Vagina (tissue), 2 donors: ENCODE results near the gene MIEF1. TPM values are rescaled to one million over a fixed set of nuclear protein-coding genes. Genes with fewer than 3 reads are reported as not detected.

Experiments
- DNase-seq, 2 donors: peaks; one replicate each; pipeline ENCODE4 v3.0.0-alpha.2; 2017; ENCODE audit errors: extremely low spot score in 2 of 2
- H3K27ac ChIP-seq: fragments of 200-600 bp; sonication (generic); one replicate; pipeline ENCODE4 v1.5.1; 2019
- H3K27me3 ChIP-seq: fragments of 200-600 bp; sonication (generic); one replicate; pipeline ENCODE4 v1.5.1; 2019
- H3K36me3 ChIP-seq, 2 donors: fragments of 200-600 bp; sonication (generic); one replicate each; pipeline ENCODE4 v1.5.1; 2017 to 2019
- H3K4me1 ChIP-seq: fragments of 200-600 bp; sonication (generic); one replicate; pipeline ENCODE4 v1.5.1; 2019
- H3K4me3 ChIP-seq, 2 donors: fragments of 200-600 bp; sonication (generic); 1 replicate in 1 of 2; 2 replicates in 1 of 2; pipeline ENCODE4 v1.5.1; 2016 to 2019
- H3K9me3 ChIP-seq: fragments of 200-600 bp; sonication (generic); one replicate; pipeline ENCODE4 v1.5.1; 2019
- POLR2A ChIP-seq, 2 donors: fragments of 450-650 bp; IDR thresholded peaks; one replicate each; pipeline ENCODE4 v1.6.1; 2017; ENCODE audit warnings: antibody characterized with exemption in 2 of 2, mild to moderate bottlenecking in 2 of 2, moderate library complexity in 2 of 2
- POLR2AphosphoS5 ChIP-seq, 2 donors: sonication (generic); formaldehyde crosslinking; IDR thresholded peaks; one replicate each; pipeline ENCODE4 v1.9.0; 2017; ENCODE audit warnings: antibody characterized with exemption in 2 of 2, mild to moderate bottlenecking in 2 of 2, low read depth in 1 of 2; ENCODE audit not compliant: insufficient read depth in 1 of 2
- intact Hi-C: fragments of 100-400 bp; cut with DNase I; formaldehyde crosslinking; loops from one replicate; pipeline ENCODE4 v1.15.1; 2023
- total RNA-seq: library from RNA; depleted of rRNA; stranded (reverse); fragments of >200 nt; gene quantifications from one replicate; pipeline ENCODE4 v1.2.3, GENCODE V29; 2016
- TF ChIP-seq, protein P1 (sequence below), 3 experiments: fragments of 450-650 bp in 2 of 3; fragments of 200-600 bp in 1 of 3; sonication (generic) in 1 of 3; IDR thresholded peaks; one replicate each; pipeline ENCODE4 v1.5.1; 2017 to 2019; ENCODE audit warnings: antibody characterized with exemption in 3 of 3, mild to moderate bottlenecking in 2 of 3, moderate library complexity in 2 of 3

MIEF1 gene
- total RNA-seq, 1 donor from 2014 or later = 18.9 TPM

DNA sequence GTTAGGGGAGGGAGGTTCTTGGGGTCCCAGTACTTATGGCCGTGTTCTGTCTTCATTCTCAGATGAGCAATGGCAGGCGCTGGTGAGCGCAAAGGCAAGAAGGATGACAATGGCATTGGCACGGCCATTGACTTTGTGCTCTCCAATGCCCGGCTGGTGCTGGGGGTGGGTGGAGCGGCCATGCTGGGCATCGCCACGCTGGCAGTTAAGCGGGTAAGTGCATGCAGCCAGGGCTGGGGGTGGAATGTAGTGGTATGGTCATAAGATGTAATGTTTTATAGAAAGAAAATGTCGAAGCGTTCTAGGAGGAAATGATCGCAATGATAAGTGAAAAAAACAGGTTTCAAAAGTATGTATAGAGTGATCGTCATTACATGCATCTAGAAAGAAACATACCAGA is 9.1 kb downstream of the MIEF1 start:
- Histone ChIP-seq H3K36me3 (peaks cover 0 to 55% of the 10 kb centered on the region in 2 donors), H3K9me3 (no peaks in the 10 kb centered on the region), H3K27ac (no peak overlapping the region), H3K4me3 (no peak overlapping the region), H3K4me1 (no peaks in the 10 kb centered on the region), H3K27me3 (no peaks in the 10 kb centered on the region)
- intact Hi-C loops = loop anchor here (10.0 kb wide), 1 partner anchor 106 kb away; no protein-coding TSS in a partner anchor
- no peak for DNase-seq
- TF ChIP-seq, protein P1, sequence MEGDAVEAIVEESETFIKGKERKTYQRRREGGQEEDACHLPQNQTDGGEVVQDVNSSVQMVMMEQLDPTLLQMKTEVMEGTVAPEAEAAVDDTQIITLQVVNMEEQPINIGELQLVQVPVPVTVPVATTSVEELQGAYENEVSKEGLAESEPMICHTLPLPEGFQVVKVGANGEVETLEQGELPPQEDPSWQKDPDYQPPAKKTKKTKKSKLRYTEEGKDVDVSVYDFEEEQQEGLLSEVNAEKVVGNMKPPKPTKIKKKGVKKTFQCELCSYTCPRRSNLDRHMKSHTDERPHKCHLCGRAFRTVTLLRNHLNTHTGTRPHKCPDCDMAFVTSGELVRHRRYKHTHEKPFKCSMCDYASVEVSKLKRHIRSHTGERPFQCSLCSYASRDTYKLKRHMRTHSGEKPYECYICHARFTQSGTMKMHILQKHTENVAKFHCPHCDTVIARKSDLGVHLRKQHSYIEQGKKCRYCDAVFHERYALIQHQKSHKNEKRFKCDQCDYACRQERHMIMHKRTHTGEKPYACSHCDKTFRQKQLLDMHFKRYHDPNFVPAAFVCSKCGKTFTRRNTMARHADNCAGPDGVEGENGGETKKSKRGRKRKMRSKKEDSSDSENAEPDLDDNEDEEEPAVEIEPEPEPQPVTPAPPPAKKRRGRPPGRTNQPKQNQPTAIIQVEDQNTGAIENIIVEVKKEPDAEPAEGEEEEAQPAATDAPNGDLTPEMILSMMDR (IDR thresholded peaks at IDR 0.05) = no peak
- TF ChIP-seq POLR2AphosphoS5 (IDR thresholded peaks at IDR 0.05; ENCODE audit: insufficient read depth in 1 of 2, low read depth in 1 of 2) (no peak), POLR2A (IDR thresholded peaks at IDR 0.05) (no peak)

DNA sequence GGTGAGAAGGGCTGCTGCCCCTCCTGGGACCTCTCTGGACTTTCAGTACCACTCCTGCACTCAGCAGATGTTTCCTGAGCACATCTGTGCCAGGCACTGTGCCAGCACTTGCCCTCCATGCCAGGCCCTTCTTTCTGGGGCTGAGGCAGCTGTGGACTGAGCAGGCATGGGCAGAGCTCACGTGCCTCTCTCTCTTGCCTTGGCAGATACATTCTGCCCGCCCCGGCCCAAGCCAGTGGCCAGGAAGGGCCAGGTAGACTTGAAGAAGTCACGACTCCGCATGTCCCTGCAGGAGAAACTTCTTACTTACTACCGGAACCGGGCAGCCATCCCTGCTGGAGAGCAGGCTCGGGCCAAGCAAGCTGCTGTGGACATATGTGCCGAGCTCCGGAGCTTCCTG is 9.9 kb downstream of the MIEF1 start:
- no peaks in the 10 kb centered on the region for H3K4me1 ChIP-seq
- peaks cover 0 to 49% of the 10 kb centered on the region in 2 donors for H3K36me3 ChIP-seq
- no peaks in the 10 kb centered on the region for H3K9me3 ChIP-seq
- H3K27me3 ChIP-seq = no peaks in the 10 kb centered on the region
- intact Hi-C loops = loop anchor here (10.0 kb wide), 1 partner anchor 107 kb away; no protein-coding TSS in a partner anchor
- TF ChIP-seq, protein P1 (IDR thresholded peaks at IDR 0.05) = no peak
- TF ChIP-seq POLR2A (IDR thresholded peaks at IDR 0.05) (no peak), POLR2AphosphoS5 (IDR thresholded peaks at IDR 0.05; ENCODE audit: insufficient read depth in 1 of 2, low read depth in 1 of 2) (no peak)
- H3K4me3 ChIP-seq = no peak overlapping the region
- DNase-seq = no peak
- H3K27ac ChIP-seq = no peak overlapping the region

DNA sequence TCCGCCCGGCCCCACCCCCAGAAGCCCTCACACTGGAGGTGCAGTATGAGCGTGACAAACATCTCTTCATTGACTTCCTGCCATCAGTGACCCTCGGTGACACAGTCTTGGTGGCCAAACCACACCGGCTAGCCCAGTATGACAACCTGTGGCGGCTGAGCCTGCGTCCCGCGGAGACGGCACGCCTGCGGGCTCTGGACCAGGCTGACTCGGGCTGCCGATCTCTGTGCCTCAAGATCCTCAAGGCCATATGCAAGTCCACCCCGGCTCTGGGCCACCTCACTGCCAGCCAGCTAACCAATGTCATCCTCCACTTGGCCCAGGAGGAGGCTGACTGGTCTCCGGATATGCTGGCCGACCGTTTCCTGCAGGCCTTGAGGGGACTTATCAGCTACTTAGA is 11.7 kb downstream of the MIEF1 start:
- peaks cover 3% of the 10 kb centered on the region for H3K4me1 ChIP-seq
- H3K36me3 ChIP-seq = peaks cover 0 to 41% of the 10 kb centered on the region in 2 donors
- intact Hi-C loops = loop anchor here (10.0 kb wide), 1 partner anchor 109 kb away; no protein-coding TSS in a partner anchor
- no peaks in the 10 kb centered on the region for H3K27me3 ChIP-seq
- TF ChIP-seq POLR2A (IDR thresholded peaks at IDR 0.05) (no peak), POLR2AphosphoS5 (IDR thresholded peaks at IDR 0.05; ENCODE audit: insufficient read depth in 1 of 2, low read depth in 1 of 2) (no peak)
- no peak overlapping the region for H3K27ac ChIP-seq
- H3K4me3 ChIP-seq = no peak overlapping the region
- DNase-seq = no peak
- no peaks in the 10 kb centered on the region for H3K9me3 ChIP-seq

DNA sequence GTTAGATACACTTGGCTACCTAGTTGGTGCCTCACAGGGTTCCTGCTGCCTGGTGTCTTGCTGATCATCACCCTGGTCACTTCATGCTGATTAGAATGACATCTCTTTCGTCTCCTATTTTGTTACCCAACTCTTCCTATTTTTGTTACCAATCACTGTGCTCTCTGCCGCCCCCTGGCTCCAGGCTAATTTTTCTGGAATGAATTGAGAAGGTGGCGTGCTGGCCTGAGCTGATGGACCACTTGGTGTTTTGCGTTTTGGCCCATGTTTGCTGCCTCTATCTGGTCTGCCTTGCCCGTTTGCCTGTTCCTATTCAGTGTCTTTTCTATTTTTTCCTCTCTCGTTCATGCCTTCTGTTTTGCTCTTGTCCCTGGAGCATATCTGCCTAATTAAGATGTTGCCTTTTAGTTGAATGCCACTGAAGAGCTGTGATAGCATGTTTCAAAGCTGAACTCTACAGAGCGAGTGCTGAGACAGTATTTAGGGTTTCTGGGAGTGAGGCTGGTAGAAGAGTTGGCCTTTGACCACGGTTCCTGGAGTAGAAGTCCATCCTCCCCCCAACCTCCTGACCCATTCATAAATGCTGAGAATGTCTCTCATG is 12.4 kb downstream of the MIEF1 start:
- Histone ChIP-seq H3K4me1 (peaks cover 10% of the 10 kb centered on the region), H3K27ac (no peak overlapping the region), H3K27me3 (no peaks in the 10 kb centered on the region), H3K9me3 (no peaks in the 10 kb centered on the region), H3K4me3 (no peak overlapping the region), H3K36me3 (peaks cover 0 to 38% of the 10 kb centered on the region in 2 donors)
- intact Hi-C loops = loop anchor here (10.0 kb wide), 1 partner anchor 110 kb away; no protein-coding TSS in a partner anchor
- no peak for DNase-seq
- TF ChIP-seq POLR2AphosphoS5 (IDR thresholded peaks at IDR 0.05; ENCODE audit: insufficient read depth in 1 of 2, low read depth in 1 of 2) (no peak), POLR2A (IDR thresholded peaks at IDR 0.05) (no peak)
- TF ChIP-seq, protein P1 (IDR thresholded peaks at IDR 0.05) = peak in 2 of 3 experiments; percentile 33 to 72

DNA sequence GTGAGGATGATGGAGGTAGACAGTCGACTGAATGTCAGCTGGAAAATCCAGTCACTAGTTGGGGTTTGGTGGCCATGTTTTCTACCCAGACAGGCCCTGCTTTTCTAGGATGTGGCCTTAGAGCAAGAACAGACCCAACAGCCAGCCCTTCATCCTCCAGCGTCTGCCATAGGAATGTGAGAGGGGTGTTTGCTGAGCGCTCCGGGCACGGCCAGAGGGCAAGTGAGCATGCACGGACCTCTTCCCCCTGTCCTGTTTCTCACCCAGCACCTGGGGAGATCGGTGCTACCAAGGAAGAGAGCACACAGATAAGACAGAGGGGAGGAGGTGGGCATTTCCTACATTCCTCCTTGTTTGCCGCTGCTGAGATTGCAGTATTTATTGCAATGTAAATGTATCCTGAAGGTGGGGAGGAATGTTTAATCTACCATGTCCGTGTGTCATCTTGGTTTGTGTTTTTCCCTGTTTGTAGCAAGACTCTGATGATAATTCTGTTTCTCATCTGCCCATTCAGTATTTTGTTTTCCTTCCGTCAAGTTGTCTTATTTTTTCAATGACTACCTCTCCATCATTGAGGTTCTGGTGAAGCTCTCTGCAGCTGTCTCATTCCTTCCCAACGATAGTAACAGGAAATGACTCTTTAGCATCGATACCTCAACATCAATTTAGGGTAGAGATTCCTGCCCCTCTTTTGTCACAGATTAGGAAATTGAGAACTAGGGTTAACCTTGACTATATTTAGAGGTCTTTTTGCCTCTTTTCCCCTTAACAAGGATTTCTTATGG is 13.4 kb downstream of the MIEF1 start:
- Histone ChIP-seq H3K27ac (no peak overlapping the region), H3K4me1 (peaks cover 10% of the 10 kb centered on the region), H3K36me3 (peaks cover 0 to 35% of the 10 kb centered on the region in 2 donors), H3K9me3 (no peaks in the 10 kb centered on the region), H3K4me3 (no peak overlapping the region), H3K27me3 (no peaks in the 10 kb centered on the region)
- TF ChIP-seq POLR2A (IDR thresholded peaks at IDR 0.05) = no peak
- no peak for TF ChIP-seq POLR2AphosphoS5 (IDR thresholded peaks at IDR 0.05; ENCODE audit: insufficient read depth in 1 of 2, low read depth in 1 of 2)
- TF ChIP-seq, protein P1 (IDR thresholded peaks at IDR 0.05) = no peak
- no peak for DNase-seq
- intact Hi-C loops = loop anchor here (10.0 kb wide), 1 partner anchor 111 kb away; no protein-coding TSS in a partner anchor
